Non-pigmented ciliary epithelial cell (primary cell): ENCODE measurements around the gene RPS3A.
A peak's percentile ranks its signal among the peaks of the same experiment; 100 is the strongest.
"Not testable (repeated sequence)": the region's sequence is repeated elsewhere in the genome, so short reads cannot be mapped to it uniquely, and the experiment has no call there.

ENCODE experiments used
- DNase-seq: peaks from one replicate; pipeline ENCODE4 v3.0.0-alpha.2; 2010; ENCODE audit warnings: low read depth

RPS3A gene

GRCh38 chr4:151117371-151117962 is 18.0 kb downstream of the RPS3A start:
- peak; percentile 23 for DNase-seq

GRCh38 chr4:151129796-151130195 is 30.4 kb downstream of the RPS3A start:
- no peak for DNase-seq

GRCh38 chr4:151133311-151133710 is 33.9 kb downstream of the RPS3A start:
- DNase-seq, result no peak

- DNase-seq, result not testable (repeated sequence)
Measured at GRCh38 chr4:151136048-151136447, 36.6 kb downstream of the RPS3A start.

- no peak for DNase-seq
Measured at GRCh38 chr4:151139814-151140213, 40.4 kb downstream of the RPS3A start.

- no peak for DNase-seq
Measured at GRCh38 chr4:151142758-151143157, 43.3 kb downstream of the RPS3A start.

GRCh38 chr4:151143162-151143561 is 43.7 kb downstream of the RPS3A start:
- DNase-seq, result no peak

- no peak for DNase-seq
Measured at GRCh38 chr4:151143811-151144210, 44.4 kb downstream of the RPS3A start.

GRCh38 chr4:151144329-151145072 is 45.1 kb downstream of the RPS3A start:
- no peak for DNase-seq

GRCh38 chr4:151147000-151147399 is 47.6 kb downstream of the RPS3A start:
- no peak for DNase-seq

GRCh38 chr4:151148261-151148660 is 48.8 kb downstream of the RPS3A start:
- no peak for DNase-seq

- DNase-seq, result no peak
Measured at GRCh38 chr4:151150821-151151580, 51.6 kb downstream of the RPS3A start.

- no peak for DNase-seq
Measured at GRCh38 chr4:151152028-151152427, 52.6 kb downstream of the RPS3A start.

- DNase-seq, result no peak
Measured at GRCh38 chr4:151153585-151153984, 54.2 kb downstream of the RPS3A start.
